HG03558 (cell line): ENCODE measurements around the gene LTBP1.

Experiments used
- ATAC-seq: cut with Tn5 transposase; IDR thresholded peaks from one replicate; pipeline ENCODE4 v1.9.1; 2021; ENCODE audit warnings: moderate number of reproducible peaks; ENCODE audit not compliant: unreplicated experiment; ENCODE audit errors: extremely low read depth

LTBP1 gene

DNA sequence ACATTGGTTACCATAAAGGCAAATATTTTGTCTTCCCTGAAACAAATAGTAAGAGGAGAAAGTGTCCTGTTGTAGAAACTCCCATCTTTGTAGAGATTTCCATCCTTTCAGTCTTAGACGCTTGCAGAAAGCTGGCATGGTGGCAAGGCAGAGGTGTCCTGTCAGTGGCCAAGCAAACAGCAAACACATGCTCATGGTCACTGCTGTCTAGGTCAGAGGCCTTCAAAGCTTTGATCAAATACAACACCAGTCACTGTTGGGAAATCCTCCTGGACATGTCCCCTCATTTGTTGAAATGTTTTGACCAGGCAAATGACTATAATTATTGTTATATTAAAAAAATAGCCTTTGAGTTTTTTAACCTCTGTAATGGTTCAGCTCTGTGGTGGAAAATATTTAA is 55.1 kb downstream of the LTBP1 start:
- no peak for ATAC-seq

DNA sequence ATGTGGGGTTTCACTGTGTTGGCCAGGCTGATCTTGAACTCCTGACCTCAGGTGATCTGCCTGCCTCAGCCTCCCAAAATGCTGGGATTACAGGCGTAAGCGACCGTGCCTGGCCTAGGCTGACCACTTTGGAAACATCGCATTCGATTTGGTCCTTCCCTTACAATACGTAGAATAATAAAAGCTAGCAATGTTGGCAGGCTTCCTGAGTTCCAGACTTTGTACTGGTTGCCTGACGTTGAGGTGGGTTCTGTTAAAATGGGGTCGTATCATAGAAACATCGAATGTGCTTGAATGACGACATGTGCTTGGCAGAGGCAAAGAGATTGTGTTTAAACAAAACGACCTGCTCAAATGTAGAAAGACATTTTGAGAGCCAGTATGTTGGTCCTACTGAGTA is 56.1 kb downstream of the LTBP1 start:
- ATAC-seq = no peak

DNA sequence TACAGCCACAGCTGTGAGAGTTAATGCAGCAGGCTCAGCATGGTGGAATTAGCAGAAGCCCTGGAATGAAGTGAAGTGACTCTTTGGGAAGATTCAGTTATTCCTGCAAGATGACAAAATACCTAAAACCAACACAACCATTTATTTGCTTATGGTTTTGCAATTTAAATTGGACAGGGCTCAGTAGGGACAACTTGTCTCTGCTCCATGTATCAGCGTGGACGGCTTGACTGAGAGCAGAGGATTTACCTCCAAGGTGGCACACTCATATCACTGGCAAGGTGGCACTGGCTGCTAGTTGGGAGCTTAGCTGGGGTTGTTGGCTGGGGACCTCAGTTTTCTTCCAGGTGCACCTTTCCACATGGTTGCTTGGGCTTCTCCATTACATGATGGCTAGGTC is 58.3 kb downstream of the LTBP1 start:
- ATAC-seq = no peak

DNA sequence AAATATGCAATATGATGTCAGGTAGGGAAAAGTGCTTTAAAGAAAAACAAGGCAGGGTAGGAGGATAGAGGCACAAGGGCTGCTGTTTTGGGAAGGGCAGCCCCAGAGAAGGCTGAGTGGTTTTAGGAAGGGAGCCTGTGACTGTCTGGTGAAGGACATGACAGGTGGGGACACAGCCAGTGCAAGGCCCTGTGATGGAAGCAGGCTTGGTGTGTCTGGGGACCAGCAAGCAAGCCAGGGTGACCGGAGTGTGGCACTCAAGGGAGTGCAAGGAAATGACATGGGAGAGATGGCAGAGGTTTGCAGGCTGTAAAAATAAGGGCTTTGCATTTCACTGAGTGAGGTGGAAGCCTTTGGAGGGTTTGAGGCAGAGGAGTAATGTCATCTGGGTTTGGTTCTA is 62.0 kb downstream of the LTBP1 start:
- ATAC-seq = no peak

DNA sequence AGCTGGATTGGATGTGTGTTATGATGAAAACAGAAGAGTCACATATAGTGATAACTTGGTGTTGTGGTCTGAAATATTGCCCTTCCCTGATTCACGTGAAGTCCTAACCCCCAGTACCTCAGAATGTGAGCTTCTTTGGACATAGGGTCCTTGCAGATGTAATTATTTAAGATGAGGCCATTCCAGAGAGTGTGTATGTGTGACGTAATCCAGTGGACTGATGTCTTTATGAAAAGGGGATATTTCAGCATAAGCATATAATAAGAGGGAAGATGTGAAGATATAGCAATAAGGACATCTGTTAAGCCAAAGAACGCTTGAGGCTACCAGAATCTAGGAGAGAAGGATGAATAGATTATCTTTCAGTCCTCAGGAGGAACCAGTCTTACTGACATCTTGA is 62.5 kb downstream of the LTBP1 start:
- no peak for ATAC-seq

DNA sequence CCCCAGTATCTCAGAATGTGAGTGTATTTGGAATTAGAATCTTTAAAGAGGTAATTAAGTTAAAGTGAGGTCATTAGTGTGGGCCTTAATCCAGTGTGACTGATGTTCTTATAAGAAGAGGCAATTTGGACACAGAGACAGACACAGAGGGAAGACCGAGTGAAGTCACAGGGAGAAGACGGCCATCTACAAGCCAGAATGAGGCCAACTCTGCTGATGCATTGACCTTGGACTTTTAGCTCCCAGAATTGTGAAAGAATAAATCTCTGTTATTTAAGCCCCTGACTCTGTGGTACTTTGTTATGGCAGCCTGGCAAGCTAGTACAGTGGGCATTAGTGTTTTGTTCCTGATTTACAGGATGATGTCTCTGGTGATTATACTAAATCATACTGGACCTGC is 64.6 kb downstream of the LTBP1 start:
- ATAC-seq = no peak

DNA sequence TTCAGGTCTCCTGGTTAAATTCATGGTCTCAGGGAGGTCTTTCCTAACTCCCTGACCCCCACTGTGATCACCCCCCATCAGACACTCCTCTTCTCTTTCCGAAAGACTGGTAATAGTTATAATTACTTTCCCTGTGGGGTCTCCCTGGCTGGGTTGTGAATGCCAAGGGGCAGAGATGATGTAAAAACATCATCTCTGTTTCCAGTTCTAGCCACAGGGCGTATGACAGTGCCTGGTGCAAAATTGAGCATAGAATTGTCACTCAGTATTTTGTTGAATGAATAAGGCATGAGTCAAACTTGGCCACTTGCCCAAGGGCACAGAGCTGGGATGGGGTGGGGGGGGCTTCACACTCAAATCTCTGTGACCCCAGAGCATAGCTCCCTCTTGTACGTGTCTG is 65.2 kb downstream of the LTBP1 start:
- ATAC-seq = no peak

DNA sequence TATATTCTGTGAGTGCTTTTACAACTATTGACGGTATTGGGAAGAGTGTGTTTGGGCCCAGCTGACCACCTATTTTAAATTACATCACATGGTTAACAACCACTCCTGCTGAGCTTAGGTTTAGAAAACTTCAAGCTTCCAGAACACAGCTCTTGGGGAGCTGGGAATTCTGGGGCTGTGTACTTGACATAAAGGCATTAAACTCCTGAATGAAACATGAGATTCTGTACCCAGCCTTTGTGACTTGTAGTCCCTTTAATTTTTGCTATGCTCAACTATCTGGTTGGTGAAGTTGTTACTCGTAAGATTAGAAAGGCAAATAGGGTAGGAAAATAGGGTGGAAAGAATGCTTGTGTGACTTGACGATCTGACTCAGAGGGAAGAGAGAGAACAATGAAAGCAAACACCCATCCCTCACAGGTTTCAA is 66.9 kb downstream of the LTBP1 start:
- ATAC-seq = no peak

DNA sequence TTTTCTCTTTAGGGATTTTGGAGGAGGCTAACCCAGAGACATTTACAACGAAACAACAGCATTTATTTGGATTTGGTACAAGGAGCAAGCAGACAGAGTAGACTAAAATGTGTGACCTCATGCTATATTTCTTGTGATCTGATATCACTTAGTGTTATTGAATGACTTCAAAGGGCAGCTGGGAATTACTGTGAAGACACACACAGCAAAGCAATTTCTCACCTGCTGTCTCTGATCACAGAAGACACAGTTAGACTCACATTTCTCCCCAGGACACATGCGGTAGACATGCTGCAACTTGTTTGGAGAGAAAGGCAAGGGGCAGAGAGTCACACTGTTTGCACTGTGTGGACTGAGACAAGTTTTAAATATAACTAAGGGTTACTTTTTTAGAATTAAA is 67.5 kb downstream of the LTBP1 start:
- no peak for ATAC-seq

DNA sequence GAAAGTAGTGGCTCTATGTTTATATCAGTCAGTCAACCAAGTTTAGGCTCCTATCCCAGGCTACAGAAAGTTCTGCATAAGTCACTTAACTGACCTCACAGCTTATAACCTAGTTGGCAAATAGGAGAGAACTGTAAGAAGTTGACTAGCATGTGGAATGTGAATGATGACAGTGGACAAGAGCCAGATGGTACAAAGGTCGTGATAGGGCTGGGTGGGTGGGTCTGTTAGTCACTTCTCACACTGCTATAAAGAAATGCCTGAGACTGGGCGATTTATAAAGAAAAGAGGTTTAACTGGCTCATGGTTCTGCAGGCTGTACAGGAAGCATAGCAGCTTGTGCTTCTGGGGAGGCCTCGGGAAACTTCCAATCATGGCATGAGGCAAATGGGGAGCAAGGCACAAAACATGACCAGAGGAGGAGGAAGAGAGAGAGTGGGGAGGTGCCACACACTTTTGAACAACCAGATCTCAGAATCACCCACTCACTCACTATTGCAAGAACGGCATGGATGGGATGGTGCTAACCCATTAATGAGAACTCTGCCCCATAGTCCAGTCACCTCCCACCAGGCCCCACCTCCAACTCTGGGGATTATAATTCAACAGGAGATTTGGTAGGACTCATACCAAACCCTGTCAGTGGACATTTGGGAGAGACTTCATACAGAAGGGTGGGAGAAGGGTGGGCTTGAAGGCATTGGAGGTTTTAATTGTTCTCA is 68.8 kb downstream of the LTBP1 start:
- no peak for ATAC-seq

DNA sequence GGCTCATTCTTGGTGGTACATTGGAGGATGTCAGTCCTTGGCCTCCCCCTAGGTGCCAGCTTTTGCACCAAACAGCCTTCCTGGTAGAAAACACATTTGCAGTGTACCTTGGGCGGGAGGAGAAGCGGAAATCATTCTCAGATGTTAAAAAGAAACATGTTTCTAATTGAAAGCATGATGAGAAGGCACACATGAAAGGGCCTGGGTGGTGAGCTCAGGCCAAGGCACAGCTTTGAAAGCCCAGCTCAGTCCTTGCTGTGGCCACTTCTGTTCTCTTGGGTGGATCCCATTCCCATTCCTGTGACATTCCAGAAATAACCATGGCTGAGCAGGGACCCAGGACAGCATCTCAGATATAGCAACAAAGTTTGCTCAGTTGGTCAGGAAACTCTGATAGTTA is 71.5 kb downstream of the LTBP1 start:
- no peak for ATAC-seq

DNA sequence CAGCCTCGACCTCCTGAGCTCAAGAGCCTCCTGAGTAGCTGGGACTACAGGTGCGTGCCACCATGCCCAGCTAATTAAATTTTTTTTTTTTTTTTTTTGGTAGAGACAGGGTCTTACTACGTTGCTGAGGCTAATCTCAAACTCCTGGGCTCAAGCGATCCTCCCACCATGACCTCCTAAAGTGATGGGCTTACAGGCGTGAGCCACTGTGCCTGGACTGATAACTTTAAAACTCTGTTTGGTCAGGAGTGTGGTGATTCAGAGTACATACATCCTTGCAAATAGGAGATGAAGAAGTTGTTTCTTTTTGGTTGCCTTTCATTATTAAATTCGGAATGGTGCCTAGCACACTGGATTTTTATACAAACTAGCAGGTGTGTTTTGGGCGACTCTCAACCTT is 73.0 kb downstream of the LTBP1 start:
- ATAC-seq = no peak

DNA sequence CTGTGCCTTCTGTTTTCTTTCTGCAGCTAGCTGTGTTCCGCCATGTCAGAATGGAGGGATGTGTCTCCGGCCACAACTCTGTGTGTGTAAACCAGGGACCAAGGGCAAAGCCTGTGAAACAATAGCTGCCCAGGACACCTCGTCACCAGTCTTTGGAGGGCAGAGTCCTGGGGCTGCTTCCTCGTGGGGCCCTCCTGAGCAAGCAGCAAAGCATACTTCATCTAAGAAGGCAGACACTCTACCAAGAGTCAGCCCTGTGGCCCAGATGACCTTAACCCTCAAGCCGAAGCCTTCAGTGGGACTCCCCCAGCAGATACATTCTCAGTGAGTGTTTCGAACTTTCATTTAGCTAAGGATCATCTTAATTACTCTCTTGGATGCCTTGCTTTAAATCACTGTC is 74.1 kb downstream of the LTBP1 start:
- no peak for ATAC-seq

DNA sequence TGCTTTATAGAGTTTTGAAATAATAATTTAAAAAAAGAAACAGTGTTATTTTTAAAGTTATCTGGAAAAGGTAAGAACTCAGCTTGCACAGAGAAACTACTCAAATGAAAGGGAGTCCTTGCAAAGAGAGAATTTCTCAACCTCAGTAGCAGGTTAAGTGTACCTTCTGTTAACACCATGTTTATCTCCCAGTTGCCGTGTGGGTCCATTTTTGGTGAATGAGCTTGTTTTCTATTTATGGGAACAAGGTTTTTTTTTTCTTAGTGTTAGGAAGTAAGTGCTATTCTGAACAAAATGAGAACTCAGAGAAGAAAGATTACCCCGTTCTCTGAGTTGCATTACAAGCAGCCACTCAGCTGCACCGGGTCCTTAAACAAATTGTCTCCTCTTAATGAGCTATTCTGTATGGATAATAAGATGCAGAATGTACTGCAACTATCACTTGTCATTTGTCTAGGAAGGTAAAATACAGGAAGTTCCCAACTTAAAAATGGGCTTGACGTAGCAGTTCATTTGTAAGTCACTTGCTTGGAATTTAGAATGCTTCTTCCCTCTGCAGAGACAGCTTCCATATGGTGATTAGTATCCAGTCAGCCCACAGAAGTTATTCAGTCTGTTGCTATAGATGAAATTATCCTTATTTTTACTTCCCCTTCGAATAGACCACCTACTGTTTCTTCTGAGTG is 74.9 kb downstream of the LTBP1 start:
- no peak for ATAC-seq

DNA sequence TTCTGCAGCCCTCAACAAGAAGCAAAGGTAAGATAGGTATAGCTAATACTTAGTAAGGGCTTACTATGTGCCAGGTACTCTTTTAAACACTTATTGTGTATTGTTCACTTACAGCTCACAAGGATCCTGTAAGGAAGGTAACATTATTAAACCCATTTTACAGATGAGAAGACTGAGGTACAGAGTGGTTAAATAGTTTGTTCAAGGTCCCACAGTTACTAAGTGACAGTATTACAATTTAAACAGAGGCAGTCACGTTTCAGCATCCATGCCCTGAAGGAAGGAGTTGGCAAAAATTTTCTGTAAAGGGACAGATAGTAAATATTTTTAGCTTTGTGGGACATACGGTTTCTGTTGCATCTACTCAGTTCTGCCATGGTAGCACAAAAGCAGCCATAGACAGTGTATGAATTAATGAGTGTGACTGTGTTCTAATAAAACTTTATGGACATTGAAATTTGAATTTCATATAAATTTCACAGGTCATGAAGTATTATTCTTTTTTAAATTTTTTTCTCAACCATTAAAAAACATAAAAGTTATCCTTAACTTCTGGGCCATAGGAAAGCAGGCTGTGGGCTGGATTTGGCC is 75.7 kb downstream of the LTBP1 start:
- ATAC-seq = no peak

DNA sequence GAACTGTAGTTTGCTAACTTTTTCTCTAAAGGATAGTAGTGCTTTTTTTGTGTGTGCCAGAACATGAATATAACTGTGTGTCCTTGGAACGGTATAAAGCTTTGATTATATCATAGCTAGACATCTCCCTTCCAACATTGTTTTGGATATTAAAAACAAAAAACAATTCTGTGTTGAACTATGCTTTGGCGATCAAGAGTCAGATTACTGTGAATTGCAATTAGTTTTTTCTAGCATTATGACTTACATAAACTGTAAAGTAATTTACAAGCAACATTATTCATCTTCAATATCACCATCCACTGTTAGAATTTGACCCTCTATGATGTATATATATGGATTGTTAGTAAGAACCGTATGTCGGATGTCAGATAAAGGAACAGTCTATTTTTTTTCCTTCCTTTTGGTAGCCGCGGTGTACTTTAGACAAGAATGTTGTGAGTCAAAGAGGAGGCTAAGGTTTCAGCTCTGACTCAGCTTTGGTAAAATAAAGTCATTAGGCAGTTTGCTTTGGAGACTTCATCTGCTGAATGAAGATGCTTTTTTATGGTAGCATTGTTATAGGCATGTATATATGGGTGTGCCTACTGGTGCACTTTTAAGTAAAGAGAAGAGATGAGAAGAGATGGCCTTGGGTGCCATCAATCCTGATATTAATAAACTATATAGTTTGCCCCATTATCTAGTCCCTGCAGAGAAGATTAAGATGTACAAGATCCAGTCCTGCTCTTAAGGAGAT is 76.4 kb downstream of the LTBP1 start:
- ATAC-seq = no peak

DNA sequence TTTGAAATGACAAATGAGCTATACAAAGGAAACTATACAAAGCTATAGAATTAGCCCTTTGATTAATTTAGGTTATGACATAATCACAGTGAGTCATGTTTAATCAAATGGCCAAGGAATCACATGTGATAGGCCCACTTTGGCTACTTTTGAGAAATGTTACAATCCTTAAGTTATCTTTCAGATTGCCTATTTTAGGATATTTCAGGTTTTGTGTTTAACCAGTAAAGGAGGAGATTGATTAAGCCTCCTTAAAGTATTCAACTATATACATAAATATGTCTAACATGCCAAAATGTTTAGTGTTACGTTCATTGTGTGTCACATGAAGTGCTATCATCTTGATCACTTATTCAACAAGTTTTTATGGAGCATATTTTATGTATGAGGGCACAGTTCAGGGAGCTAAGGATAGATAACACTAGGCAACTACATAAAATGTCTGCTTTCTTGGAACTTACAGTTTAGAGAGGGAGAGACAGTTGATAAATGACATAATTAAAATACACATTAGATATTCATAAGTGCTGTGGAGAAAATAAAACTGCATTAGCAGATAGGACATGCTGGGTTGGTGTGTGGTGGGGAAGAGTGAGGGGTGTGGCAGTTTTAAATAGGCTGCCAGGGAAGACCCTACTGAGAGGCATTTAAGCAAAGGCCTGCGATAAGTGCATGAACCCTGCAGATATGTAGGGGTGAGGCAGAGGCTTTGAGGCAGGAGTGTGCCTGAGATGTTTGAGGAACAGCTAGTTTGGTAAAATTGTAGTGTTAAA is 77.2 kb downstream of the LTBP1 start:
- ATAC-seq = no peak

DNA sequence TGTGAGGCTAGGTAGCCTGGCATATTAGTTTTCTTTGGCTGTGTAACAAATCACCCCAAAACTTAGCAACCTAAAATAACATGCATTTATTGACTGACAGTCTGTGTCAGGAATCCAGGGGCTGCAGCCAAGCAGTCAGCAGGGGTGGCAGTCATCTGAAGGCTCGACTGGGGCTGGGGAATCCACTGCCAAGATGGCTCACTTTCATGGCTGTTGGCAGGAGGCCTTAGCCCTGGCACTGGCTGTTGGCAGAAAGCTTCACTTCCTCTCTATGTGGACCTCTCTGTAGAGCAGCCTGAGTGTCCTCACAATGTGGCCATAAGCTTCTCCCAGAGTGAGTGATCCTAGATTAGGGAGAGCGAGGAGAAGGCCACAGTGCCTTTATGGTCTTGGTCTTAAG is 78.0 kb downstream of the LTBP1 start:
- no peak for ATAC-seq

DNA sequence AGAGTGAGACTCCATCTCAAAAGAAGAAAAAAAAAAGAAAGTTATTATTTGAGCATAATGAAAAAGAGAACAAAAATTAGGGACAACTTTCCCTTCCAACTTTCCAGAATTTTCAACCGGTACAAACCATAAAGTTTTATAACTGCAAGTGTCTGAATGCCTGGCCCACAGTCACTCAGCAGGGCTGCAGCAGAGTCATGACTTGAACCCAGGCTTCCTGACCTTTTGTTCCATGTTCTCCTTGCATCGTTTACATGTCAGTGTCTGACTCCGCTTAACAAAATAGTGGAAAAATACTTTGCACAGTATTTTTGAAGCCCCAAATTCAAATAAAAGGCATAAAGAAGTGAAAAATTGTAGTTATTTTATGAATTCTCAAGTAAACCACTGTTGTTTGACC is 82.7 kb downstream of the LTBP1 start:
- ATAC-seq = no peak

DNA sequence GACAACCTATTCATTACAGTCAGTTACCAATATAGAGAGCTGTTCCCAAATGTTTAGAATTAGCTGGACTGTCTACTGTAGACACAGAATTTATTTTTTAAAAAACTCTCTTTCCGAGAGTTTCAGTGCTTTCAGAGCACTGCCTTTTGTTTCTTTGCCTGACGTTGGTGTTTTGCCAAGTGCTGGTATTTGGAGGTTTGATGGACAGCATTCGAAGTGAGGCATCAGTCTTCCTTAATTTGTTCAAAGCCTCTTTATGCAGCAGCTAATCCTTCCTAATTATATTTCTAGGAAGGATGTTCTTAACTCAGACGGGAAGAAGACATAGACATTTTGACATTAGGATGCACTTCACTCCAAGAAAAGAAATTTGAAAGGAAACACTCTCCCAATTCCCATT is 83.2 kb downstream of the LTBP1 start:
- no peak for ATAC-seq
